Measurements from ENCODE around the gene BTBD9. TPM values are rescaled to one million over a fixed set of nuclear protein-coding genes. Genes with fewer than 3 reads are reported as not detected.

The BTBD9 gene
- polyA plus RNA-seq, 1 experiment: 5.4 TPM

DNA sequence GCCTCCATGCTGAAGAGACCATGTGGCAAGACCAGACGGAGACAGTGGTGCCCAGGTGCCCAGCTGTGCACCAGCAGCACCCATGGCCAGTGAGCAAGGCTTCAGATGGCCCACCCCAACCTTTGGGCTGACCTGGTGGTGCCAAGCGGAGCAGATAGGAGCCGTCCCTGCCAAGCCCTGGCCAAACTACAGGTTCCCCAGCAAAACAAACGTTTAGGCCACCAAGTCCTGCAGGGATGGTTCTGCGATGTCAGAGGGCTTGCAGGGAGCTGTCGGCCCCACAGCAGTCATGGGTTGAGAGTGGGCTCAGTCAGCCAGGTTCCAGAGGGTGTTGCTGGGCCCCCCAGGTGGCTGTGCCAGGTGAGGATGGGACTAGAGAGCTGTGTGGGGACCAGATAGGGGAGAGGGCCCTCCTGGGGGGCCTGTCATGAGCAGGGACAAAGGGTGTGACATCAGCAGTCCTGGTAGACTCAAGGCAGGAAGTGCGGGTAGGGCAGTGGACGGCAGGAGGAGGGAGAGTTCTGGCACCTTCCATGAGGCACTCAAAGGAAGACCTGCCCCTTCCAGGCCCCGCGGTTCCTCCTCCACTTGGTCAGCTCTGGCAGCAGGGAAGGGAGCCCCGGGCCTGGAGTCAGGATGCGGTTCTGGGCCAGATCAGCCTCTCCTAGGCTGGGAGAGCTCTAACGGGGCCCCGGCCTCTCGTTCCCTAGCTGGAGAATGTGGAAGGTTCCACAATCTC lies 477.8 kb downstream of the BTBD9 start:
- Histone ChIP-seq H3K4me3 (ENCODE audit: low read depth, low read length) (no peak overlapping the region), H3K36me3 (ENCODE audit: control insufficient read depth, insufficient read depth, low read length) (no peaks in the 10 kb centered on the region), H3K27me3 (ENCODE audit: control insufficient read depth, insufficient read depth, low read length) (no peaks in the 10 kb centered on the region)
- TF ChIP-seq, protein P1, sequence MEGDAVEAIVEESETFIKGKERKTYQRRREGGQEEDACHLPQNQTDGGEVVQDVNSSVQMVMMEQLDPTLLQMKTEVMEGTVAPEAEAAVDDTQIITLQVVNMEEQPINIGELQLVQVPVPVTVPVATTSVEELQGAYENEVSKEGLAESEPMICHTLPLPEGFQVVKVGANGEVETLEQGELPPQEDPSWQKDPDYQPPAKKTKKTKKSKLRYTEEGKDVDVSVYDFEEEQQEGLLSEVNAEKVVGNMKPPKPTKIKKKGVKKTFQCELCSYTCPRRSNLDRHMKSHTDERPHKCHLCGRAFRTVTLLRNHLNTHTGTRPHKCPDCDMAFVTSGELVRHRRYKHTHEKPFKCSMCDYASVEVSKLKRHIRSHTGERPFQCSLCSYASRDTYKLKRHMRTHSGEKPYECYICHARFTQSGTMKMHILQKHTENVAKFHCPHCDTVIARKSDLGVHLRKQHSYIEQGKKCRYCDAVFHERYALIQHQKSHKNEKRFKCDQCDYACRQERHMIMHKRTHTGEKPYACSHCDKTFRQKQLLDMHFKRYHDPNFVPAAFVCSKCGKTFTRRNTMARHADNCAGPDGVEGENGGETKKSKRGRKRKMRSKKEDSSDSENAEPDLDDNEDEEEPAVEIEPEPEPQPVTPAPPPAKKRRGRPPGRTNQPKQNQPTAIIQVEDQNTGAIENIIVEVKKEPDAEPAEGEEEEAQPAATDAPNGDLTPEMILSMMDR (IDR thresholded peaks at IDR 0.05; ENCODE audit: insufficient read depth, low read depth, low read length): no peak
- POLR2A ChIA-PET: no interaction called here
- CTCF ChIA-PET: no interaction called here
- no peak for DNase-seq (ENCODE audit: low read depth)

DNA sequence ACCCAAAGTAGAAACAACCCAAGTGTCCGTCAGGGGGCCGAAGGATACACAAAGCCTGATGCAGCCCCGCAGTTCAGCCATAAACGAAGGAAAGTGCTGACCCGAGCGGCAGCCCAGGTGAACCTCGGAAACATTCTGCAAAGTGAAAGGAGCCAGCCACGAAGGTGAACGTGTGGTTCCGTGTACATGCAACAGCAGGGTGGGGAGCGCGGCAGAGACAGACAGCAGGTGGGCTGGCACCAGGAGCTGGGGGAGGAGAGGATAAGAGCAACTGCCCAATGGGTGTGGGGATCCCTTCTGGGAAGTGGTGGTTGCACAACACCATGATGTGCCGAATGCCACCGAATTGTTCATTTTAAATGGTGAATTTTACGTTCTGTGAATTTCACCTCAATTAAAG lies 478.4 kb downstream of the BTBD9 start:
- CTCF ChIA-PET: no interaction called here
- POLR2A ChIA-PET: no interaction called here
- TF ChIP-seq, protein P1 (IDR thresholded peaks at IDR 0.05; ENCODE audit: insufficient read depth, low read depth, low read length): no peak
- Histone ChIP-seq H3K4me3 (ENCODE audit: low read depth, low read length) (no peak overlapping the region), H3K27me3 (ENCODE audit: control insufficient read depth, insufficient read depth, low read length) (no peaks in the 10 kb centered on the region), H3K36me3 (ENCODE audit: control insufficient read depth, insufficient read depth, low read length) (no peaks in the 10 kb centered on the region)
- no peak for DNase-seq (ENCODE audit: low read depth)

DNA sequence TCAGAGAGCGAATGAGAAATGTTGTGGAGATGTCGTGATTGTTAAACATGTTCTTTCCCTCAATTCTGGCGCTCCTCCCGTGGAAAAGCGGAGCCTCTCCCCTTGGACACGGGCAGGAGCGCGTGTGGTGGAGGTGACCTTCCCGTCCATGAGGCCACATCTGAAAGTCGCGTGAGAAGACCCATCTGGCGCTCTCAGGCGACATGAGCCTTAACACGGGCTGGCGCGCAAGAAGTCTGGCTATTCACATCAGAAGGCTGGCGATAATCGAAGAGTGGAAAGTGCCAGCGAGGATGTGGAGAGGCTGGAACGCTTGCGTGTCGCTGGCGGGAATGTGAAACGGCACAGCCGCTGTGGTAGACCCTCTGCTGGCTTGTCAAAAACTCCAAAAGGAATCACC lies 478.9 kb downstream of the BTBD9 start:
- TF ChIP-seq, protein P1 (IDR thresholded peaks at IDR 0.05; ENCODE audit: insufficient read depth, low read depth, low read length): no peak
- no peaks in the 10 kb centered on the region for H3K36me3 ChIP-seq (ENCODE audit: control insufficient read depth, insufficient read depth, low read length)
- H3K4me3 ChIP-seq (ENCODE audit: low read depth, low read length): no peak overlapping the region
- ChIA-PET CTCF (no interaction called here), POLR2A (no interaction called here)
- no peaks in the 10 kb centered on the region for H3K27me3 ChIP-seq (ENCODE audit: control insufficient read depth, insufficient read depth, low read length)
- no peak for DNase-seq (ENCODE audit: low read depth)

DNA sequence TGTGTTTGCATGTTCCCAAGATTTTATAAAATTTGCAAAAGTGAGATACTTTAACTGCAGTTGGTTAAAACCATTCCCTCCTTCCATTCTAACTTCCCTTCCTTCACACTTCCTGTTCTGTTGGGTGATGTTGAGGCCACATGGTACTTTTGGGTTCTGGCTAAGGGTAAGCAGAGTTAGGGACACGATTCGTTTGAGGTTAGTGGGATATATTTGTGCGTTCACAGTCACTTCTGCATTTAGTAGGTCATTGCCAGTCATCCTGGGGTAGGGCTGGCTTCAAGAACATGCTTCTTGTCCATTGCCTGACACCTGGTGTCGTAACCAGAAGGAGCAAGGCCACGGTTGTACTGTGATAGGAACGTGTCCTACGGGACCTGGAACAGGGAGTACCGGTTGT lies 480.1 kb downstream of the BTBD9 start:
- ChIA-PET CTCF (no interaction called here), POLR2A (no interaction called here)
- peaks cover 3% of the 10 kb centered on the region; the same call in 1 of the 2 replicates for H3K36me3 ChIP-seq (ENCODE audit: control insufficient read depth, insufficient read depth, low read length)
- DNase-seq (ENCODE audit: low read depth): no peak
- TF ChIP-seq, protein P1 (IDR thresholded peaks at IDR 0.05; ENCODE audit: insufficient read depth, low read depth, low read length): no peak
- H3K4me3 ChIP-seq (ENCODE audit: low read depth, low read length): no peak overlapping the region
- H3K27me3 ChIP-seq (ENCODE audit: control insufficient read depth, insufficient read depth, low read length): no peaks in the 10 kb centered on the region

DNA sequence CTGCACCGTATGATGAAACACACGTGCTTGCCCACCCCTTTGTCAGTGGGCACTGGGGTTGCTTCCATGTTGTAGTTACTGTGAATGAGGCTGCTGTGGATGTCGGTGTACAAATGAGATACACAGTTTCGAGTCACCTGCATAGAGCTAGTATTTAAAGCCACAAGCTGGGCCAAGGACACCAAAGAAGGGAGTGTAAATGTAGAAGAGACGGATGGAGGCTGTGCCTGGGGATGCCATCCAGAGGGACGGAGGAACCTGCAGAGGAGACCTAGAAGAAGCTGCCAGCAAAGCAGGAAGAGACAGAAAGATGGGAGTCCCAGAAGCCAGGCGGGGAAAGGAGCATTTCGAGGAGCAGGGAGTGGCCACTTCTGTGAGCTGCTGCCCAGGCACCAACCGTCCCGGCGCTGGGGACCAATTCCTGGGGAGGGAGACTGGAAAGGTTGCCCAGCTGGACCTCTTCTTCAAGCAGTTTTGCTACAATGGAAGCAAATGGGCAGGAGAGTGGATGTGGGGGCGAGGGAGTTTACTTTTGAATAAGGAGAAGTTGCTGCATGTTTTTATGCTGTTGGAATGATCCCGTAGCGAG lies 480.9 kb downstream of the BTBD9 start:
- CTCF ChIA-PET: no interaction called here

More for the DNA sequence above, 480.9 kb downstream of the BTBD9 start:
- TF ChIP-seq, protein P1 (IDR thresholded peaks at IDR 0.05; ENCODE audit: insufficient read depth, low read depth, low read length): no peak
- Histone ChIP-seq H3K27me3 (ENCODE audit: control insufficient read depth, insufficient read depth, low read length) (no peaks in the 10 kb centered on the region), H3K36me3 (ENCODE audit: control insufficient read depth, insufficient read depth, low read length) (peaks cover 3% of the 10 kb centered on the region; the same call in 1 of the 2 replicates), H3K4me3 (ENCODE audit: low read depth, low read length) (no peak overlapping the region)
- POLR2A ChIA-PET: no interaction called here
- no peak for DNase-seq (ENCODE audit: low read depth)

Measured in BJ (cell line).